GM19035 (cell line): Measurements from ENCODE around the gene DRG2.

ENCODE experiments used
- ATAC-seq: cut with Tn5 transposase; IDR thresholded peaks from one replicate; pipeline ENCODE4 v1.9.1; 2021; ENCODE audit not compliant: unreplicated experiment

DRG2 gene

DNA sequence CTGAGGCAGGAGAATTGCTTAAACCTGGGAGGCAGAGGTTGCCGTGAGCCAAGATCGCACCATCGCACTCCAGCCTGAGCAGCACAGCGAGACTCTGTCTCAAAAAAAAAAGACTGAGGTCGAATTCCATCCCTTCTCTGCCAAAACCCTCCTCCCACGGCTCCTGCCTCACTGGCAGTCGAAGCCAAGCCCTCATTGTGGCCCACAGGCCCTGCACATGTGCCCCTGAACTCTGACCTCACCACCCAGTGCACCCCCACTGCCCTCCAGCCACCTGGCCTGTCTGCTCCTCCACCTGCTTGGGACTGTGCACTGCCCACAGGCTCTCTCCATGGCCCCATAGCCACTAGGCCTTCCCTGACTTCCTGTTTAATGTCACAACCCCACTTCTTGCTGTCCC, 27.8 kb downstream of the DRG2 start:
- no peak for ATAC-seq

DNA sequence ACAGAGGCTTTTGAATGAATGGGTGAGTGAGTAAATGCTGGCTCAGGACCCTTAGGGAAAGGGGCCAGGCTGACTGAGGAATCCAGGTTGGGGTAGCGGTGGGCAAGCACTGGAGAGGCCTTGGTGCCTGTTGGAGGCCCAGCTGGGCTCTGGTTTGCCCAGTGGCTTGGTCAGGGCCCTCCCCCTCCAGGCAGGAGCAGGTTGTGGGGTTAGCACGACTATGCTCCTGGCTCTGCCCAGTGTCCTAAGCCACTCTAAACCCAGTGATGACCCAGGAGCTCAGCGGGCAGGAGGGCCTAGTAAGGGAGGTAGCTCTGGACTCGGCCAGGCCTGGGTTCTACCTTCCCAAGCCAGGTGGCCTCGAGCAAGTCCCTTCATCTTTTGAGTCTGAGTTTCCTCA, 28.3 kb downstream of the DRG2 start:
- no peak for ATAC-seq

DNA sequence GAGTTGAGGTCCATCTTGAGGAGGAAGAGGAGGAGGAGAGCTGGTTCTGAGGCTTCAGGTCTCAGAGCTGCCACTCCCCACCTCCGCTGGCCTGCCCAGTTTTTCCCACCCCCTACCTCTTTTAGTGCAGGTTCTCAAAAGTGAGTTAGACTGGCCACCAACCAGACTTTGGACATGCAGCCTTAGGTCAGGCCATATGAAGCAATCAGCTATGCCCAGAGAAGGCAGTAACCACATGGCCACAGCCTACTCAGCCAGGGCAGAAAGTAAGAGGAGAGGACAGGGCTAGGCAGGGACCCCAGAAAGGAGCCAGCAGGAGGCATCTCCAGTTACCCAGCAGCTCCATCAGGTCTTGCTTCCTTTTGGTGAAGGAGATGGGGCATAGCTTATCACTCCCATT, 29.8 kb downstream of the DRG2 start:
- no peak for ATAC-seq

DNA sequence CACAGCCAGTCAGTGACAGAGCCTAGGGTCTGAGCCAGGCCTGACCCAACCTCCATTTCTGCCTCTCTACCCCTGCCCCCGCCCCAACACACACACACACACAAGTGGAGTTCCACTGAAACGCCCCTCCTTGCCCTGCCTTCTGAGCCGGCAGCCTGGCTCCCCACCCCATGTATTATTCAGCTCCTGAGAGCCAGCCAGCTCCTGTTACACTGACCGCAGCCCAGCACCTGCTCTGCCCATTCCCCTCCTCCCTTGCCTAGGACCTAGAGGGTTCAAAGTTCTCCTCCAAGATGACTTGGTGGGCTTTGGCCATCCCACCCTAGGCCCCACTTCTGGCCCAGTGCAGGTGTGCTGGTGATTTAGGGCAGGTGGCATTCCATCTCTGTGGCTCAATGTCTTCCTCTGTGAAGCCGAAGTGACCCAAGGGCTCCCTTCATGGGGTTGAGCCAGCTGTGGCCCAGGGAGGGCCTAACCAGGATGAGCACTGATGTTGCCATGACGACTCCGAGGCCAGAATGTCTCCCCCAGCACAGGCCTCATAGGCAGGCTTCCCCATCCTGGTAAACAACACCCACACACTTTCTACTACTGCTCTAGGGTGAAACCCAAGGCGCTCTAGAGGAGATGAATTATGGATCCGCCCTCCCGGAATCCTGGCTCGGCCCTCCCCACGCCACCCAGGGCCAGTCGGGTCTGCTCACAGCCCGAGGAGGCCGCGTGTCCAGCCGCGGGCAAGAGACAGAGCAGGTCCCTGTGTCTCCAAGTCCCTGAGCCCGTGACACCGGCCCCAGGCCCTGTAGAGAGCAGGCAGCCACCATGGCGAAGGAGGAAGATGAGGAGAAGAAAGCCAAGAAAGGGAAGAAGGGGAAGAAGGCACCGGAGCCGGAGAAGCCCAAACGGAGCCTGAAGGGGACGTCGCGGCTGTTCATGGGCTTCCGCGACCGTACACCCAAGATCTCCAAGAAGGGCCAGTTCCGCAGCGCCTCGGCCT, 30.5 kb downstream of the DRG2 start:
- no peak for ATAC-seq

DNA sequence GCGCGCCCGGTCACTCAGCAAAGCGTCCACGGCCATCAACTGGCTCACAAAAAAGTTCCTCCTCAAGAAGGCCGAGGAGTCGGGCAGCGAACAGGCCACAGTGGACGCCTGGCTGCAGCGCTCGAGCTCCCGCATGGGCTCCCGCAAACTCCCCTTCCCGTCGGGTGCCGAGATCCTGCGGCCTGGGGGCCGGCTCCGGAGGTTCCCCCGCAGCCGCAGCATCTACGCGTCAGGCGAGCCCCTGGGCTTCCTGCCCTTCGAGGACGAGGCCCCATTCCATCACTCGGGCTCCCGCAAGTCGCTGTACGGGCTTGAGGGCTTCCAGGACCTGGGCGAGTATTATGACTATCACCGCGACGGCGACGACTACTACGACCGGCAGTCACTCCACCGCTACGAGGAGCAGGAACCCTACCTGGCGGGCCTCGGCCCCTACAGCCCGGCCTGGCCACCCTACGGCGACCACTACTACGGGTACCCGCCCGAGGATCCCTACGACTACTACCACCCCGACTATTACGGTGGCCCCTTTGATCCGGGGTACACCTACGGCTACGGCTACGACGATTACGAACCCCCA, 31.5 kb downstream of the DRG2 start:
- ATAC-seq: no peak

DNA sequence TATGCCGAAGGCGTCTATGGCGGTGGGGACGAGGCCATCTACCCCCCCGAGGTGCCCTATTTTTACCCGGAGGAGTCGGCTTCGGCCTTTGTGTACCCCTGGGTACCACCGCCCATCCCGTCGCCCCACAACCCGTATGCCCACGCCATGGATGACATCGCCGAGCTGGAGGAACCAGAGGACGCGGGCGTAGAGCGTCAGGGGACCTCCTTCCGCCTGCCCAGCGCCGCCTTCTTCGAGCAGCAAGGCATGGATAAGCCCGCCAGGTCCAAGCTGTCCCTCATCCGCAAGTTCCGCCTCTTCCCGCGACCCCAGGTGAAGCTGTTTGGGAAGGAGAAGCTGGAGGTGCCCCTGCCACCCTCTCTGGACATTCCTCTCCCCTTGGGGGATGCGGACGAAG, 32.2 kb downstream of the DRG2 start:
- no peak for ATAC-seq

DNA sequence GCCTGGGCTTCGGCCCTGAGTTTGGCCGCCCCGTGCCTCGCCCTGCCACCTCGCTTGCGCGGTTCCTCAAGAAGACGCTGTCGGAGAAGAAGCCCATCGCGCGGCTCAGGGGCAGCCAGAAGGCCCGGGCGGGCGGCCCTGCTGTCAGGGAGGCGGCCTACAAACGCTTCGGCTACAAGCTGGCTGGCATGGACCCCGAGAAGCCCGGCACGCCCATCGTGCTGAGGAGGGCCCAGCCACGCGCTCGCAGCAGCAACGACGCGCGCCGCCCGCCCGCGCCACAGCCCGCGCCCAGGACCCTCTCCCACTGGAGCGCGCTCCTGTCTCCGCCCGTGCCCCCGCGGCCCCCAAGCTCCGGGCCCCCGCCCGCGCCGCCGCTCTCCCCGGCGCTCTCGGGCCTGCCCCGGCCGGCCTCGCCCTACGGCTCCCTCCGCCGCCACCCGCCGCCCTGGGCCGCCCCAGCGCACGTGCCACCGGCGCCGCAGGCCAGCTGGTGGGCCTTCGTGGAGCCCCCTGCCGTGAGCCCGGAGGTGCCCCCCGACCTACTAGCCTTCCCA, 32.8 kb downstream of the DRG2 start:
- ATAC-seq: no peak

DNA sequence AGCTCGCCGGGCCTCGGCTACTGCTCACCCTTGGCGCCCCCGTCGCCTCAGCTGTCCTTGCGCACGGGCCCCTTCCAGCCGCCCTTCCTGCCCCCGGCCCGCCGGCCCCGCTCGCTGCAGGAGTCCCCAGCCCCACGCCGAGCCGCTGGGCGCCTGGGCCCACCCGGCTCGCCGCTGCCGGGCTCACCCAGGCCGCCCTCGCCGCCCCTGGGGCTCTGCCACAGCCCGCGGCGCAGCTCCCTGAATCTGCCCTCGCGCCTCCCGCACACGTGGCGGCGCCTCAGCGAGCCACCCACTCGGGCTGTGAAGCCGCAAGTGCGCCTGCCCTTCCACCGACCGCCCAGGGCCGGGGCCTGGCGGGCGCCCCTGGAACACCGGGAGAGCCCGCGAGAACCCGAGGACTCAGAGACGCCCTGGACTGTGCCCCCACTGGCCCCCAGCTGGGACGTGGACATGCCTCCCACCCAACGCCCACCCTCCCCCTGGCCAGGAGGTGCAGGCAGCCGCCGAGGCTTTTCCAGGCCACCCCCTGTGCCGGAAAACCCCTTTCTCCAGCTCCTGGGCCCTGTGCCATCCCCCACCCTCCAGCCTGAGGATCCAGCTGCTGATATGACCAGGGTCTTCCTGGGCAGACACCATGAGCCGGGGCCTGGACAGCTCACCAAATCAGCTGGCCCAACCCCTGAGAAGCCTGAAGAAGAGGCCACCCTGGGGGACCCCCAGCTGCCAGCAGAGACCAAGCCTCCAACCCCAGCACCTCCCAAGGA, 33.6 kb downstream of the DRG2 start:
- ATAC-seq: no peak

DNA sequence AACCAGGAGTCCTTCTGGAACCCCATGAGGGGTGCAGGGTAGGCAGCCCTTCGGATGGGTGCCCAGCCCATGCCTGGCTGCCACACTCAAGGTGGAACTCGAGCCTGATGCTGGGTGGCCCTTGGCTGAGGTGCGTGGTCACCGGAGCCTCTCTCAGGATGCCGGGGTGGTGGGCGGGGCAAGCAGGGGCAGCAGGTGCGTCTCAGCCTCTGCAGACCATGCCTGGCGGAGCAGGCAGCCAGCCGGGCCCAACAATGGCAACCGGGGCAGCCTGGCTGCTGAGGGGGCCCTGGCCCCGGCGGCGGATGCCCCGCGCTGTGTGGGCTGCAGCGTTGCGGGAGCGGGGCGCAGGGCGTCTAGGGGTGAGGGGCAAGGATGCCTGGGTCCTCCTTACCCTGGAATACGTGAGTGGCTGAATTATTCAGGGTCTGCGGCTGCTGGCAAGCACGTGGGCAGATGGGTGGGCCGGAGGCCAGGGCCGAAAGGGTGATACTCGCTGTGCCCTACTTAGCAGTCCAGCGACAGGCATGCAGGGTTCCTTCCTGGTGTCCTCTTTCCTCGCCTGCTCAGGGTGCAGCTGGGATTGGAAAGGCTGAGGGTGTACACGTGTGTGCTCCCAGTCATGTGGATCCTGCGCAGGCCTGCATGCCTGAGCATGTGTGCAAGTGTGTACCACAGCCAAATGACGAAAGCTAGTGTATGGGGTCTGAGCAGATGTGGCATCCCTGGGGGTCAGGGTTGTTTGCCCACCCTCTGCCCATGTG, 35.4 kb downstream of the DRG2 start:
- no peak for ATAC-seq

DNA sequence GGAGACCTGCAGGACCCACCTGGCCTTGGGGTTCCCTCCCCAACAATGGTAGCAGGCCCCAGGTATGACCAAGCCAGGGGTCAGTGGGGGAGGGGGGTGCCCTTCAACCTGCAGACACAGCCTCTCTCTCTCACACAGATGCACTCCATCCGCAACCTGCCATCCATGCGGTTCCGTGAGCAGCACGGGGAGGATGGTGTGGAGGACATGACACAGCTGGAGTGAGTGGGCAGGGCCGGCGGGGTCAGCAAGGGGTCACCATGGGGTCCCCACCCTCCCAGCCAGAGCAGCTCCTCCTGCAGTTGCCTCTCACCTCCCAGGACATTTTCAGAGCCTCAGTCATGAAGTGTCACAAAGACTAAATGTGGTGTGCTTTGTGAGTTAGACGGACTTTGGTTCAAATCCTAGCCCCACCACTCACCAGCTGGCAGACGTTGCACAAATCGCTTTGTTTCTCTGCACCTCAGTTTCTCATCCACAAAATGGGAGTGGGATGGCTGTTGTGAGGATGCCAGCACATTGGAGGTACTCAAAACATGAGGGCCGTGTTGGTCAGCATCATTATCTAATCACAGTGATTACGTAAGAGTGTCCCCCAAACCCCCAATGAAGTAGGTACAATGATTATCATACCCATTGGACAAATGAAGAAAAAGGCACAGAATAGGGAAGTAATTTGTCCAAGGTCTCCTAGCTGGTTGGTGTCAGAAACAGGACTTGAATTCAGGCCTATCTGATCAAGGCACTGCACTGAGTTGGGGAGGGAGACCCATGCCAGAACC, 36.8 kb downstream of the DRG2 start:
- no peak for ATAC-seq

DNA sequence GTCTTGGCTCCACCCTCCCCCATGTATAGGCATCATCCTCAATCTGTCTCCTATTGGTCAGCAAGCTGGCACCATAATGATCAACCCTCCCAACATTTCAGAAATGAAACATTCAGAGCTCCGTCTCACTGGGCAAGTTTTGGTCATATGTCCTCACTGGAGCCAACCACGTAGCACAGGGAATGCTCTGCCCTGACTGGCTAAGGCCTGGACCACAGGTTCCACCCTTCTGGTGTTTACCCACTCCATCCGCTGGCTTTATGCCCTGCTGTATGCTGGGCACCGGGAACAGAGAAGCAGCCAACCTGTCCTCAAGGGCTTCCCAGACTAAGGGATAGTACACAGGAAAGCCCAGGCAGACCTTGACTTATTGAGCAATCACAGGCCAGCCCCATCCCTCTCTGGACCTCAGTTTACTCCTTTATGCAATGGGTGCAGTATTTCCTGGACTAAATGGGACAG, 41.3 kb downstream of the DRG2 start:
- ATAC-seq: no peak

DNA sequence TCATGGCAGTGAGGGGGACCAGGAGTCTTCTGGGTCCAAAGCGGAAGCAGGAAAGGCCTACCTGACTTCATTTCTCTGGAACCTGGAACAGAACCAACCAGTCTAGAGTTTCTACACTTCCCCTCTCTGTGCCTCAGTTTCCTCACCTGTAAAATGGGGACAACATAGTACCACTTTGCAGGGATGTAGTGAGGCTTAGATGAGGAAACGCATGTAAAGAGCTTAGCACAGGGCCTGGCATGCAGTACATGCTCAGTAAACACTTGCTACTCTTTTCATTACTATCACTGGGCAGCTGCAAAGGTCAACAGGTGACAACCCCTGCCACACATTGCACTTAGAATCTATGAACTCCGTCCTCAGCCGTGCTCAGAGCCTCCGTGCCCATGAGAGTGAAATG, 45.0 kb downstream of the DRG2 start:
- ATAC-seq: no peak

DNA sequence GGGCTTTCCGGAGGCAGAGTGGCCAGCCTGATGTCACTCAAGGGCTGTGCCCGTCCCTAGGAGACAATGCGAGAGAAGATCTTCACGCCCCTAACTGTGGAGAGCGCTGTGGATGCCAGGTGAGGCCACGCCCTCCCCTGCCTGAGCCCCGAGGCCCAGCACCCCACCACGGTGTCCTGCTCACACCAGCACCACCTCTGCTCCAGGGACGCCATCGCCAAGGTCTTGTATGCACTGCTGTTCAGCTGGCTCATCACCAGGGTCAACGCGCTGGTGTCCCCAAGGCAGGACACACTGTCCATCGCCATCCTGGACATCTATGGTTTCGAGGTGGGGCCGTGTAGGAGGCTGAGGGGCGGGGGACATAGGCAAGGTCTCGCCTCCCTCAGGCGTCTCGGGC, 48.6 kb downstream of the DRG2 start:
- ATAC-seq: no peak

DNA sequence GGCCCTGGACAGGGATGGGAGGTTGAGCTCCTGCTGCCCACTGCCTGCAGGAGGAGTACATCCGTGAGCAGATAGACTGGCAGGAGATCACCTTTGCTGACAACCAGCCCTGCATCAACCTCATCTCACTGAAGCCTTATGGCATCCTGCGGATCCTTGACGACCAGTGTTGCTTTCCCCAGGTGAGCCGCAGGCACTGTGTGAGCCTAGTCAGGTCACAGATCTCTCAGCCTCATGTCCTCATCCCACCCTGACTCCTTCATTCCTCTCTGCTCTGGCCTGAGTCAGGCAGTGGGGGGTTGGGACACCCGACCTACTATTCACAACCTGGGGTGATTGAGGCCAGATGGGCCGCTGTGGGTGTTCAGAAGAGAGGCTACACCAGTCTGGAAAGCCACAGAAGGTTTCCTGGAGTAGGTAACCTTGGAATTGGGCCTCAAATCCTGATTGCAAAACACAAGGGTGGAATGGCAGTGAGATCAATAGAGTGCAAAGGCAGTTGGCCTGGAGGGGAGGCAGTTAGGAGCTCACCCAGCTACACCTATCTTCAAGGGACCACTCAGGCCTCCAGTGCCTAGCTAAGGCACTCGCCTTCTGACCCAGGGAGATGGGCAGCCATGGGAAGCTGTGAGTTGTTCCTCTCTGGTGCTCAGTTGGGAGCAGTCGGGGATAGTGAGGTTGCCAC, 50.5 kb downstream of the DRG2 start:
- ATAC-seq: no peak

DNA sequence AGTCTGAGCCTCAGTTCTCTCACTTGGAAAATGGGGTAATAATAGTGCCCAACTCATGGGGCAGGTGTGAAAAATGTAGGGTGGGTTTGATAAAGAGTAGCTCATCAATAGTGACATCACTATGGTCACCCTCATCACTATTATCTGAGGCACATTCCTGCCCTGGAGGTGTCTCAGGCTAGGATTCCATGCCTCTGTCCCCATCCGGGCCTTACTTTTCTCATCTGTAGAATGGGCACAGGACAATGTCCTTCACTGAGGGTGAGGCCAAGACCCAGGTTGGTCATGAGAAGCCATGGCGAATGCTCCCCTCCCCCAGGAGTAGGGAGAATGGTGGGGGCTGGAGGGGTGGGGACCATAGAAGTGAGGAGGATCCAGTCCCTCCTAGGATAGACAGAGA, 51.3 kb downstream of the DRG2 start:
- ATAC-seq: no peak

DNA sequence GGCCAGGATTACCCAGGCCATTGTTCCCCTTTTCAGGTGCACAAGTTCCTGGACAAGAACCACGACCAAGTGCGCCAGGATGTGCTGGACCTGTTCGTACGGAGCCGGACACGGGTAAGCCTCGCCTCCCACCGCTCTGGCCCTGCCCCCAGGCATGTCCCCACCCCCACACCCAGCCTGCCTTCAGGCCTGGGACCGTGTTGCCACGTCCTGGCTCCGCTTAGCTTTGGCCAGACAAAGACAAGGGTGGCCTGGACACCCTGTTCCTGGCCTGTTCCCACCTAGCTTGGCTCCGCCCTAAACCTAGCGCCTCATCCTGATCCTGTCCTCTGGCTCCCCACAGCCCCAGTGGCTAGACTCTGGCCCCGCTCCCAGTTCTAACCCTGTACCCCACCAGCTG, 51.8 kb downstream of the DRG2 start:
- ATAC-seq: no peak

DNA sequence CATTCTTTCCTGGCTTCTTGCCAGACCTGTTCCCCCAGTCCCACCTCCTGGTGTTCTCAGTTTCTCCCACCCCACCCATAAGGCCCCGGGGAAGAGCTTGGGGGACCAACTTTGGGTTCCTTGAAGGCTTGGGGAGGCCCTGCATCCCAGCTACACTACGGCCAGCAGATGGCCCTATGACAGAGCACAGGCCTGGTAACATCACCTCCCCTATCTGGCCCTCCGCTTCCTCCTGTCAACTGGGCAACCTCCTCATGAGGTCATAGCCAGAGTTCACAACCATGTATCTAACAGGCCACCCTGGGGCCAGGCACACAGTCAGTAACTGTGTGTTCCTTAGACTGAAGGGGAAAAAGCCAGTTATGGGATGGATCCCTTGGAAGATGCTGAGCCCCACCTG, 52.2 kb downstream of the DRG2 start:
- ATAC-seq: no peak

DNA sequence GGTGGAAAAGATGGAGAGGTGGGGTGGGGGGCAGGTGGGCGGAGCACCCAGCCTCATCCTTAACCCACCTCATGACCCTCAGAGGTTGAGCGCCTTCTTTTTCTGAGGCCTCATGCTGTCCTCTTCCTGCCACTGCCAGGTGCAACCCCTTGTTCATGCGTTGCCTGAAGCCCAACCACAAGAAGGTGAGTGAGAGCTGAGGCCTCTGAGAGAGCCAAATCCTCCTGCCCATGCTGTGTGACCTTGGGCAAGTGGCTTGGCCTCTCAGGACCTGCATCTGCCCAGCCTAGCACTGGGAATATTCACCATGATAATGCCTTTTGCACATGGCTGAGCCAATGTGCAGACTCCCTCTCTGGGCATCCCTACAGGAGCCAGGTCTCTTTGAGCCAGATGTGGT, 52.9 kb downstream of the DRG2 start:
- ATAC-seq: no peak

DNA sequence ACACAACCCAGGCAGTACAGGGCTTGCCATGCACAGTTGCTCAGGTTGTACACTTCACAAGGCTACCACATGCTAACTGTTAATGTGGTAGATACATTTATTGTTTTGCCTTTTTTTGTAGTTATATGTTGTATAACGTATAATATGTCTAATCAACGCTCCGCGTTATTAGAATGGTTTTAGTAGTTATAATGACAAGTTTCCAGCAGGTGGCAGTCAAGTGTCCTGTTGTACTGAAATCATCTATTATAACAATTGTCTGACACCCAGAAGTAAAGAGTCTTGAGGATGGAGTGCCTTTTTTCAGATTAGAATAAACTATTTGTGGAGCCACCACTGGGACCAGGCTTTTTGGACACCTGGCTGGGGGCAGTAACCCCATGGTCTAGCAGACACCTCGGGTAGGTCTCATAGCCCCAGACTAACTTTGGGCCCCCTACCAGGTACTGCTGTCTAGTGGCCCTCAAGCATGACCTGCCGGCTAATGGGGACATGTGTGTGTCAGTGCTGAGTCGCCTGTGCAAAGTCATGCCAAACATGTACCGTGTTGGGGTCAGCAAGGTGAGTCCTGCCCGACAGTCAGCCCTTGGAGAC, 53.6 kb downstream of the DRG2 start:
- ATAC-seq: no peak
